GM21447 (cell line): Measurements from ENCODE around the gene NOSIP.

Experiments
- ATAC-seq: cut with Tn5 transposase; IDR thresholded peaks from one replicate; pipeline ENCODE4 v1.9.1; 2021; ENCODE audit not compliant: unreplicated experiment

The NOSIP gene

GRCh38 chr19:49507803-49508494, 72.4 kb downstream of the NOSIP start:
- ATAC-seq, result no peak

- no peak for ATAC-seq
Observed at GRCh38 chr19:49506575-49507105, 73.7 kb downstream of the NOSIP start.
